ENCODE data around the gene MACROD2.

GRCh38 chr20:14957402-14957801 is 962.1 kb downstream of the MACROD2 start:
- TF ChIP-seq ZFP3 (CRISPR knock-in tag; IDR thresholded peaks at IDR 0.05) (no peak), CSDC2 (CRISPR knock-in tag; IDR thresholded peaks at IDR 0.05) (no peak), CREB5 (CRISPR knock-in tag; IDR thresholded peaks at IDR 0.05; ENCODE audit: low read depth) (no peak), TCF4 (CRISPR knock-in tag; IDR thresholded peaks at IDR 0.05; ENCODE audit: borderline replicate concordance) (no peak), SNAI2 (CRISPR knock-in tag; IDR thresholded peaks at IDR 0.05) (no peak), ARNTL (CRISPR knock-in tag; IDR thresholded peaks at IDR 0.05; ENCODE audit: borderline replicate concordance, low read depth) (no peak), ZNF565 (CRISPR knock-in tag; conservative IDR thresholded peaks at IDR 0.05; ENCODE audit: low read depth) (no peak), RARB (CRISPR knock-in tag; IDR thresholded peaks at IDR 0.05) (no peak), TSHZ2 (CRISPR knock-in tag; IDR thresholded peaks at IDR 0.05) (no peak)
- TF ChIP-seq, protein P1, sequence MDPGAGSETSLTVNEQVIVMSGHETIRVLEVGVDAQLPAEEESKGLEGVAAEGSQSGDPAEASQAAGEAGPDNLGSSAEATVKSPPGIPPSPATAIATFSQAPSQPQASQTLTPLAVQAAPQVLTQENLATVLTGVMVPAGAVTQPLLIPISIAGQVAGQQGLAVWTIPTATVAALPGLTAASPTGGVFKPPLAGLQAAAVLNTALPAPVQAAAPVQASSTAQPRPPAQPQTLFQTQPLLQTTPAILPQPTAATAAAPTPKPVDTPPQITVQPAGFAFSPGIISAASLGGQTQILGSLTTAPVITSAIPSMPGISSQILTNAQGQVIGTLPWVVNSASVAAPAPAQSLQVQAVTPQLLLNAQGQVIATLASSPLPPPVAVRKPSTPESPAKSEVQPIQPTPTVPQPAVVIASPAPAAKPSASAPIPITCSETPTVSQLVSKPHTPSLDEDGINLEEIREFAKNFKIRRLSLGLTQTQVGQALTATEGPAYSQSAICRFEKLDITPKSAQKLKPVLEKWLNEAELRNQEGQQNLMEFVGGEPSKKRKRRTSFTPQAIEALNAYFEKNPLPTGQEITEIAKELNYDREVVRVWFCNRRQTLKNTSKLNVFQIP (CRISPR knock-in tag; IDR thresholded peaks at IDR 0.05; ENCODE audit: borderline replicate concordance, low read depth): no peak
- TF ChIP-seq, protein P2, sequence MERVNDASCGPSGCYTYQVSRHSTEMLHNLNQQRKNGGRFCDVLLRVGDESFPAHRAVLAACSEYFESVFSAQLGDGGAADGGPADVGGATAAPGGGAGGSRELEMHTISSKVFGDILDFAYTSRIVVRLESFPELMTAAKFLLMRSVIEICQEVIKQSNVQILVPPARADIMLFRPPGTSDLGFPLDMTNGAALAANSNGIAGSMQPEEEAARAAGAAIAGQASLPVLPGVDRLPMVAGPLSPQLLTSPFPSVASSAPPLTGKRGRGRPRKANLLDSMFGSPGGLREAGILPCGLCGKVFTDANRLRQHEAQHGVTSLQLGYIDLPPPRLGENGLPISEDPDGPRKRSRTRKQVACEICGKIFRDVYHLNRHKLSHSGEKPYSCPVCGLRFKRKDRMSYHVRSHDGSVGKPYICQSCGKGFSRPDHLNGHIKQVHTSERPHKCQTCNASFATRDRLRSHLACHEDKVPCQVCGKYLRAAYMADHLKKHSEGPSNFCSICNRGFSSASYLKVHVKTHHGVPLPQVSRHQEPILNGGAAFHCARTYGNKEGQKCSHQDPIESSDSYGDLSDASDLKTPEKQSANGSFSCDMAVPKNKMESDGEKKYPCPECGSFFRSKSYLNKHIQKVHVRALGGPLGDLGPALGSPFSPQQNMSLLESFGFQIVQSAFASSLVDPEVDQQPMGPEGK (CRISPR knock-in tag; IDR thresholded peaks at IDR 0.05; ENCODE audit: borderline replicate concordance): no peak
